B cell (primary cell): Measurements from ENCODE around the gene SOAT2. TPM values are rescaled to one million over a fixed set of nuclear protein-coding genes. Genes with fewer than 3 reads are reported as not detected.

Experiments used
- ATAC-seq: fragments of 200-7000 bp; cut with Tn5 transposase; one replicate; pipeline ENCODE4 v1.10.0; 2021; ENCODE audit warnings: low read depth, mild to moderate bottlenecking, moderate number of reproducible peaks, moderate library complexity
- CTCF ChIA-PET: fragments of 350-600 bp; sonication (Branson Sonifier 250); formaldehyde crosslinking; loops from one replicate; lab custom pipeline; 2021; ENCODE audit warnings: antibody characterized with exemption, inconsistent platforms; lab: Charles Lee
- POLR2A ChIA-PET: fragments of 350-600 bp; sonication (Branson Sonifier 250); formaldehyde crosslinking; loops from one replicate; lab custom pipeline; 2021; ENCODE audit warnings: antibody characterized with exemption; lab: Charles Lee
- DNase-seq: peaks from one replicate; pipeline ENCODE4 v3.0.0; 2013
- H2AFZ ChIP-seq: 2 replicates; pipeline ENCODE4 v1.6.1; 2012; ENCODE audit warnings: mild to moderate bottlenecking, low read depth, low read length; ENCODE audit not compliant: insufficient read depth, poor library complexity, severe bottlenecking
- H3K27ac ChIP-seq, 2 donors: 1 replicate in 1 of 2; 2 replicates in 1 of 2; pipeline ENCODE4 v1.5.1; 2012 to 2013; ENCODE audit warnings: low read length in 2 of 2, mild to moderate bottlenecking in 2 of 2, moderate library complexity in 1 of 2
- H3K27me3 ChIP-seq, 4 experiments: fragments of 200-600 bp in 1 of 4; sonication (generic) in 1 of 4; replicated peaks in 1 of 4; 1 replicate in 2 of 4; 2 replicates in 2 of 4; pipeline versions ENCODE4 v1.6.1 to v1.7.0; 2013 to 2016; ENCODE audit warnings: low read length in 3 of 4, mild to moderate bottlenecking in 2 of 4, mixed read lengths in 1 of 4, moderate library complexity in 1 of 4; ENCODE audit not compliant: insufficient read depth in 4 of 4, control insufficient read depth in 3 of 4; ENCODE audit errors: control extremely low read depth in 1 of 4
- H3K36me3 ChIP-seq, 2 experiments: replicated peaks in 1 of 2; 1 replicate in 1 of 2; 2 replicates in 1 of 2; pipeline versions ENCODE4 v1.6.1 to v1.7.1; 2013; ENCODE audit warnings: low read length in 1 of 2; ENCODE audit not compliant: insufficient read depth in 2 of 2, control insufficient read depth in 1 of 2; ENCODE audit errors: control extremely low read depth in 1 of 2, extremely low read depth in 1 of 2
- H3K4me1 ChIP-seq, 2 donors: fragments of 200-600 bp in 1 of 2; sonication (generic) in 1 of 2; 1 replicate in 1 of 2; 2 replicates in 1 of 2; pipeline versions ENCODE4 v1.5.1 to v1.6.1; 2013 to 2017; ENCODE audit warnings: low read length in 2 of 2; ENCODE audit not compliant: control insufficient read depth in 2 of 2, insufficient read depth in 2 of 2
- H3K4me2 ChIP-seq: replicated peaks from 2 replicates; pipeline ENCODE3; 2012; ENCODE audit warnings: mild to moderate bottlenecking, low read depth, low read length; ENCODE audit not compliant: poor library complexity, severe bottlenecking
- H3K4me3 ChIP-seq, 5 experiments: fragments of 200-600 bp in 1 of 5; sonication (generic) in 1 of 5; 1 replicate in 3 of 5; 2 replicates in 2 of 5; pipeline versions ENCODE4 v1.5.1 to v1.7.0; 2011 to 2016; ENCODE audit warnings: low read length in 4 of 5, mild to moderate bottlenecking in 4 of 5, low read depth in 2 of 5, control low read depth in 1 of 5, moderate library complexity in 1 of 5; ENCODE audit not compliant: insufficient read depth in 1 of 5; ENCODE audit errors: control extremely low read depth in 1 of 5, extremely low read depth in 1 of 5
- H3K79me2 ChIP-seq: fragments of 200-600 bp; sonication (generic); one replicate; pipeline ENCODE4 v1.6.0; 2016; ENCODE audit warnings: low read length; ENCODE audit not compliant: control insufficient read depth, insufficient read depth
- H3K9ac ChIP-seq: fragments of 200-600 bp; sonication (generic); 2 replicates; pipeline ENCODE4 v1.6.1; 2017; ENCODE audit warnings: mild to moderate bottlenecking, low read length, moderate library complexity
- H3K9me3 ChIP-seq, 3 donors: one replicate each; pipeline versions ENCODE4 v1.6.1 to v1.7.1; 2013; ENCODE audit warnings: low read length in 2 of 3; ENCODE audit not compliant: control insufficient read depth in 2 of 3, insufficient read depth in 1 of 3; ENCODE audit errors: control extremely low read depth in 1 of 3
- H4K20me1 ChIP-seq: 2 replicates; pipeline ENCODE4 v1.6.0; 2012; ENCODE audit warnings: mild to moderate bottlenecking, low read length; ENCODE audit not compliant: insufficient read depth, control insufficient read depth, poor library complexity, severe bottlenecking
- H3K27ac Mint-ChIP-seq: one replicate; pipeline ENCODE4 v1.8.0; 2021; ENCODE audit warnings: mixed read lengths
- H3K27me3 Mint-ChIP-seq: one replicate; pipeline ENCODE4 v1.8.0; 2021; ENCODE audit warnings: mixed read lengths
- H3K4me1 Mint-ChIP-seq: one replicate; pipeline ENCODE4 v1.8.0; 2021; ENCODE audit warnings: mixed read lengths
- H3K4me3 Mint-ChIP-seq: one replicate; pipeline ENCODE4 v1.8.0; 2021; ENCODE audit warnings: mixed read lengths
- H3K9me3 Mint-ChIP-seq: one replicate; pipeline ENCODE4 v1.8.0; 2022; ENCODE audit warnings: mixed read lengths; ENCODE audit not compliant: insufficient read depth
- EZH2 ChIP-seq: IDR thresholded peaks from 2 replicates; pipeline ENCODE4 v1.6.1; 2012; ENCODE audit warnings: borderline replicate concordance, low read depth, mild to moderate bottlenecking, moderate library complexity, low read length; ENCODE audit not compliant: insufficient read depth, poor library complexity, severe bottlenecking
- WGBS: methylation state at CpG from one replicate; pipeline ENCODE4 v1.1.5; 2013; ENCODE audit warnings: missing lambda C conversion rate; ENCODE audit not compliant: insufficient coverage; 5-methylcytosine and 5-hydroxymethylcytosine counted together
- intact Hi-C: fragments of 100-400 bp; cut with micrococcal nuclease; formaldehyde crosslinking; loops from one replicate; pipeline ENCODE4 v1.10.0; 2022
- polyA plus RNA-seq: library from polyadenylated mRNA; depleted of rRNA; stranded (reverse); fragments of >200 nt; gene quantifications from 2 replicates; pipeline ENCODE4 v1.2.3, GENCODE V29; 2012
- total RNA-seq, 2 donors: library from RNA; stranded (reverse); fragments of 120-200 nt in 1 of 2; gene quantifications; 1 replicate in 1 of 2; 2 replicates in 1 of 2; pipeline versions ENCODE4 v1.2.3 to v1.2.4, GENCODE V29; 2013 to 2022
- TF ChIP-seq, protein P1 (sequence below): fragments of 200-600 bp; IDR thresholded peaks from one replicate; pipeline ENCODE4 v1.8.0; 2022; ENCODE audit warnings: antibody characterized with exemption, mild to moderate bottlenecking

SOAT2 gene
- total and polyA plus RNA-seq, 2 donors (not counting 1 experiment from before 2014, with no cell fraction given) = 0.31 TPM; not detected in 1

GRCh38 chr12:53113136-53113705 lies 9.9 kb downstream of the SOAT2 start:
- no peak for TF ChIP-seq EZH2
- TF ChIP-seq, protein P1, sequence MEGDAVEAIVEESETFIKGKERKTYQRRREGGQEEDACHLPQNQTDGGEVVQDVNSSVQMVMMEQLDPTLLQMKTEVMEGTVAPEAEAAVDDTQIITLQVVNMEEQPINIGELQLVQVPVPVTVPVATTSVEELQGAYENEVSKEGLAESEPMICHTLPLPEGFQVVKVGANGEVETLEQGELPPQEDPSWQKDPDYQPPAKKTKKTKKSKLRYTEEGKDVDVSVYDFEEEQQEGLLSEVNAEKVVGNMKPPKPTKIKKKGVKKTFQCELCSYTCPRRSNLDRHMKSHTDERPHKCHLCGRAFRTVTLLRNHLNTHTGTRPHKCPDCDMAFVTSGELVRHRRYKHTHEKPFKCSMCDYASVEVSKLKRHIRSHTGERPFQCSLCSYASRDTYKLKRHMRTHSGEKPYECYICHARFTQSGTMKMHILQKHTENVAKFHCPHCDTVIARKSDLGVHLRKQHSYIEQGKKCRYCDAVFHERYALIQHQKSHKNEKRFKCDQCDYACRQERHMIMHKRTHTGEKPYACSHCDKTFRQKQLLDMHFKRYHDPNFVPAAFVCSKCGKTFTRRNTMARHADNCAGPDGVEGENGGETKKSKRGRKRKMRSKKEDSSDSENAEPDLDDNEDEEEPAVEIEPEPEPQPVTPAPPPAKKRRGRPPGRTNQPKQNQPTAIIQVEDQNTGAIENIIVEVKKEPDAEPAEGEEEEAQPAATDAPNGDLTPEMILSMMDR = no peak
- Histone ChIP-seq H2AFZ (no peak overlapping the region), H3K79me2 (no peaks in the 10 kb centered on the region), H3K27ac (no peak overlapping the region), H4K20me1 (no peaks in the 10 kb centered on the region), H3K4me3 (no peak overlapping the region), H3K9me3 (no peaks in the 10 kb centered on the region), H3K36me3 (no peaks in the 10 kb centered on the region), H3K4me1 (no peaks in the 10 kb centered on the region), H3K4me2 (no peak overlapping the region), H3K27me3 (no peaks in the 10 kb centered on the region), H3K9ac (no peak overlapping the region)
- intact Hi-C loops = no loop called here
- POLR2A ChIA-PET = interaction anchor here (0.6 kb wide), 1 partner anchor 364 kb away, joined by 4 read pairs; no protein-coding TSS in a partner anchor
- CTCF ChIA-PET = no interaction called here
- no peak for DNase-seq
- Mint-ChIP-seq H3K4me3 (no peak overlapping the region), H3K9me3 (no peaks in the 10 kb centered on the region), H3K27me3 (peaks cover 4% of the 10 kb centered on the region), H3K27ac (no peak overlapping the region), H3K4me1 (no peaks in the 10 kb centered on the region)
- no peak for ATAC-seq
- 92% methylated on average over 11 of the region's 12 CpGs for WGBS

DNA sequence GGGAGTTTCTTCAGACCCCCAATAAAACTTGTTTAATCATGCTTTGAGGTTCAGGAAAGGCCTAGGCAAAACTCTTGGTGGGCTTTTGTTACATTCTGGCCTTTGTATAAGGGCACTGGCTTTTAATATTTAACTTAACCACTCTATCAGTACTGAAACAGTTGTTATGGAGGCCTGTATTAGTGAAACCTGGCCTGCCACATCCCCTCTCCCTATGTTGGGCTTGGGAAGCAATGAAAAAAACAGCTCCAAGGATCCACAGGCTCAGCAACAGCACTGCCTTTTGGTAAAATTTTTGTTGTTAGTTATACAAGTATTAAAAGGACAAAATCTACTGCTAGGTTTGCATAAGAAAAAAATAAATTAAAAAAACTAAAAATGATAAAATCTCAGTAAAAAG lies 10.7 kb downstream of the SOAT2 start:
- H3K27ac ChIP-seq = no peak overlapping the region
- no peak for ATAC-seq
- CTCF ChIA-PET = no interaction called here

More for the DNA sequence above, 10.7 kb downstream of the SOAT2 start:
- Histone ChIP-seq H3K27me3 (no peaks in the 10 kb centered on the region), H3K4me3 (no peak overlapping the region), H3K9me3 (no peaks in the 10 kb centered on the region), H3K4me1 (no peaks in the 10 kb centered on the region), H3K4me2 (no peak overlapping the region), H3K9ac (no peak overlapping the region), H3K79me2 (no peaks in the 10 kb centered on the region), H4K20me1 (no peaks in the 10 kb centered on the region), H3K36me3 (no peaks in the 10 kb centered on the region), H2AFZ (no peak overlapping the region)
- H3K9me3 Mint-ChIP-seq = no peaks in the 10 kb centered on the region
- H3K27me3 Mint-ChIP-seq = peaks cover 4% of the 10 kb centered on the region
- H3K27ac Mint-ChIP-seq = no peak overlapping the region
- TF ChIP-seq, protein P1 = no peak
- no peak for TF ChIP-seq EZH2
- POLR2A ChIA-PET = no interaction called here
- no peaks in the 10 kb centered on the region for H3K4me1 Mint-ChIP-seq
- intact Hi-C loops = no loop called here
- no peak for DNase-seq
- no peak overlapping the region for H3K4me3 Mint-ChIP-seq
